ENCODE data around the gene CTSZ. TPM values are rescaled to one million over a fixed set of nuclear protein-coding genes. Genes with fewer than 3 reads are reported as not detected.
"Not testable (repeated sequence)": the region's sequence is repeated elsewhere in the genome, so short reads cannot be mapped to it uniquely, and the experiment has no call there.

The CTSZ gene
- total RNA-seq, result 58.6 TPM

- peak; percentile 33 for DNase-seq
Observed at GRCh38 chr20:59006864-59007664, at the start of gene CTSZ. Gene CTSZ (minus strand): TSS chr20:59007254. CDS start chr20:59007128, 126 bp downstream.

DNA sequence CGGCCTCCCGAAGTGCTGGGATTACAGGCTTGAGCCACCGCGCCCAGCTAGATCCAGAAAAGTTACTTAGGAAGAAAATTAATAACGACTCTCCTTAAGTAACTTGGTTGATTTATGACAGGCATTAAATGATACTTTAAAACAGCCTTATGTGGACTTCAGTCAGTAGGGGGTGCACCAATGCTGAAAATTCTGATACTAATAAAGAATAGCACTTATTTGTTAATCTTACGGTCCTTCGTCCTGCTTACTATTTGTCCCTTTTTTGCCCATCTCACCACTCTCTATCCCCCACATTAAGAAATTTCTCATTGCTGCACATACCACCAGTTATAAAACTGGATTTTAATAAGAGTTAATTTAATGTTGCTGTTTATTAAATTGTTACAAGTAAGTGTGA, 48.2 kb upstream of the CTSZ start:
- no peak for DNase-seq

DNA sequence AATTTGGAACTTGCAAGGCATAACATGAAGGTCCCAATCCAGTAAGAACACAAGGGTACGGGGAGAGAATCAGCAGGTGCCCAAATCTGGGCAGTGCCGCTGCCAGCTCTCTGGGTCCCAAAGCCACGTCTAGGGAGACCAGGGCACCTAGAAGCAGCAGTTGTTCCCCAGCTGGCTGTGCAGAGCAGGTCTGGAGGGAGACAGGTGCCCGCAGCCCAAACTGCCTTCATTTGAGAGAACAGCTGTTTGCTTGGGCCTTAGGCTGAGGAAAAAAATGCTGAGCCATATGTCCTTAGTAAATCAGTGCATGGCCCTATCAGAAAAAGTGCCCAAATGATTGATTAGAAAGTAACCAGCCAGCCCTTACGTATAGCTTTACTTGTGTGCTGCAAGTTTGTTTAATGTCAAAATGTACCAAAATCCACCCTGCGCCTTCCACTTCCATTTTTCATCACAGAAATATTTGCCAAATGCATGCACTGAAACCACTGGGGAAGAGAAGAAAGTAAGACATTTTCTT, 44.7 kb upstream of the CTSZ start:
- DNase-seq, result no peak

- DNase-seq, result no peak
Observed at GRCh38 chr20:59050437-59050836, 43.4 kb upstream of the CTSZ start.

DNA sequence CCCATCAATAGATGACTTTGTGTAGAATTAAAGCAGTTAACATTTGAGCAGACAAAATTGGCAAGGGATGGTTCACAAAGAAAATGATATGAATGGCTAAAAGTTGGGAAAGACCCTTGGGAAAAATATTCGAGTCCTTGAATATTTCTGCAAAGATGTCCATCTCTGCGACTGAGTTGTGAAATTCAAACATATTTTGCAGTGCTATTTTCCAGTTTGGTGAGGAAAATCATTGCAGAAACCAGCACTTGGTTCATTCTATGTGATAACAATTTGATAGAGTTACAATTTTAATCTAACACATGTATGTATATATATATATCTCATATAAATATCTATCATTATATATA, 41.6 kb upstream of the CTSZ start:
- DNase-seq, result no peak

DNA sequence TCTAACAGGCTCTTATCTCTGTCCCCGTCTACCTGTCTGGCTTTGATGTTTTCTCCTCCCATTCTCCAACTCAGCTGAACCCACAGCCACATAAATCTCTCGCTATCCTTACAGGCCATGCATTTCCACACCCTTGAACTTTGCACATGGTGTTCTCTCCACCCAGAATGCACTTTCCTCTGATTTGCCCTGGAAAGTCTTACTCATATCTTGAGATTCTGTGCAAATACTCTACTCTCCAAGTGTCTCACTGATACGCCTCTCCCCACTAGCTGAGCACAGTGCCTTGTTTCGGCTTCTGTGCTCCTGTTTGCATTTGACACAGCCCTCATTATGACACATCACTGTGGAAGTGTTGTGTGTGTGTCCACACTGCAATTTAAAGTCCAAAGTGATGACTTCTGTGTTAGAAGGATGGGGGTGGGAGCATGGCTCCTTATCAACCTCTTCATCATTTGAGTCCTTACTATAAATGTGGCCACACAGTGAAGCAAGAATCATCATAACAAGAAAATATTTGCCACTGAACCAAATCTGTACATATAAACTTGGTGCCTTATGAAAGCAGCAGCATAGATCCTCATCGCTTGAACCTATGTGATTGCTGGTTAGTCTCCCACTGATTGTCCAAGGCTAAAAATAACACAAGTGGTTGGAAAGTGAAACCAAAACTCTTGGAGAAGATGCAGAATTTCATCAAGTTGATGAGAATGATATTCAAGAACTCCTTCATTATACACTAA, 41.1 kb upstream of the CTSZ start:
- DNase-seq, result no peak

- DNase-seq, result no peak
Observed at GRCh38 chr20:59046862-59047261, 39.8 kb upstream of the CTSZ start.

DNA sequence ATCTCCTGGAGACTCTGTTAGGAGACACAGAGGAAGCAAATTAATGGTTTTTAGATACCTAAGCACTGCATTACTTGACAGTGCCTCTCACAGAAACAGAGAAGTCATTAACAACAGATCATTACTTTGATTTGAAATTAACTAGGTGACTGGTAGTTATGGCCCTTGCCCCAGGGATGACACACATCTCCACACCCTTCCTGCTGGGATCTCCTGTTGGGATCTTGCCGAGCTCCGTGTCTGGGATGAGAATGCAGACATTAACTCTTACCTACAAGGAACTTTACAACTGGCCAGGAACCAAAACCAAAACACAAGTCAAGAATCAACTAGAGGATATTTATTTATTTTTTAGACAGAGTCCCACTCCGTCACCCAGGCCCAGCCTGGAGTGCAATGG, 37.7 kb upstream of the CTSZ start:
- DNase-seq, result no peak

DNA sequence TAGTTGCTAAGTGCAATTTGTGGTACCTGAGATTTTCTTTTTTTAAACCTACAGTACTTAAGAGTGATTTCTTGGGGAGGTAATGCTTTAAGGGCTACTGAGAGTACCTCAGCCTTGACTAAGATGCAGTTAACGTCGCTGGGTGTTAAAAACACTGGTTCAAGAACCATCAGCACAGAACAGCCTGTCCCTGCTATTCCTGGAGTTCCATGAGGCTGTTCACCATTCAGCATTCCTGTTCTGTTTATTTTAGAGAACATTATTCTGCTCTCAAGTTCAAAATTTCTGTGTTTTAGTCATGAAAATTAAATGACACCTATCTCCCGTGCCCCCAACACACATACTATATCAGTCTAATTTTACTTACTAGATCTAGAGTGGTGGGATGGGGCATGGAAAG, 37.2 kb upstream of the CTSZ start:
- DNase-seq, result no peak

DNA sequence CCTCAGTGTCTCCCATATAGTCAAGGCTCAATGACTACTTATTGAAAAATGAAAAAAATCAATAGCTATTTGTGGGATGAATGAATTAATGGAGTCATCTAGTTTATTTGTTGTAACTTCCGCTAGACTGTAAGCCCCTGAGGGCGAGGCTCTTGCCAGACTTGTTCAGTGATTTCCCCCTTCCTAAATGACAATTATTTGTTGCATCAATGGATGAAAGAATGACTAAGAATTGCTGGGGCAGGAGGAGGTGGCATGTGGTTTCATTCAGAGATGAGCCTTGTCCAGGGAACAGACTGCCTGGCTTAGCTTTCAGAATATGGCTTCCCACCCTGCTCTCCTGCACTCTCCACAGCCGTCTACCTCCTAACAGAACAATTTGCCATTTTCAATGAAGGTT, 36.6 kb upstream of the CTSZ start:
- DNase-seq, result no peak

DNA sequence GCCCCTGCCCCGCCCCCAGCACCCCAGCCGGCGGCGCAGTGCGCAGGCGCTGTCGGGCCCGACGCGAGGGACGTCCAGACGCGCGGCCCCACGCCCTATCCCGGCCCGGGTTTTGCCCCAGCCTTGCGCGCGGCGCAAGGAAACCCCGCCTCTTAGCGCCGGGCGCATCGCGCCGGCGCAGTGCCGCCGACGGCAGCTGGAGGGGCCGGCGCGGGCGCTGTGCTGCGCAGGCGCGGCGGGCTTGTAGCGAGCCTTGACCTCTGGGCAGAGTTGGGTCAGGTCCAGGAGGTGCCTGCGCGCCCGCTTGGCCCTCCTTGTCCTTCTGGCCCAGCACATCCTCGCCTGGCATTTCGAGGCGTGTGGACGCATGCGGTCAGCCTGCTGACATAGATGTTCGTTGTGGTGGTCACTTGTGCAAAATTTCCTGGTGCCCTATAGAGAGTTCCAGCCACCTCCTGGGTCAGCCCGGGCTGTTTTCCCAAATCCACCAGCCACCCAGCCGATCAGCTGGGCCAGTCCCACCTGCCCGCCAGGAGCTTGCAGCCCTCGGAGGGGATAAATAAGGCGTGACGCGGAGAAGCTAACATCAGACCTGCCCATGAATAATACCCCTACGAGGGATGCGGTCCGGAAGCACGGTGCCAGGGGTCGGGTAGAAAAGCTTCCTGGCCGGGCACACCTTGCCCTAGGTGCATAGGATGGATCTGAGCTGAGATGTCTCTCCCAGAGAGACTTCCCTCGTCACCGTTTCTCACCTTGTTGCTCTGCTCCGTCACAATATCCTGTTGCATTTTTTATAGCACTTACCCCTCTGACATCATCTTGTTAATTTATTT, 36.0 kb upstream of the CTSZ start:
- DNase-seq, result peak; percentile 85

- no peak for DNase-seq
Observed at GRCh38 chr20:59042151-59042795, 35.2 kb upstream of the CTSZ start, which contains the start of gene PRELID3B. Gene PRELID3B (minus strand): TSS chr20:59042786. CDS start chr20:59042730, 56 bp downstream.

DNA sequence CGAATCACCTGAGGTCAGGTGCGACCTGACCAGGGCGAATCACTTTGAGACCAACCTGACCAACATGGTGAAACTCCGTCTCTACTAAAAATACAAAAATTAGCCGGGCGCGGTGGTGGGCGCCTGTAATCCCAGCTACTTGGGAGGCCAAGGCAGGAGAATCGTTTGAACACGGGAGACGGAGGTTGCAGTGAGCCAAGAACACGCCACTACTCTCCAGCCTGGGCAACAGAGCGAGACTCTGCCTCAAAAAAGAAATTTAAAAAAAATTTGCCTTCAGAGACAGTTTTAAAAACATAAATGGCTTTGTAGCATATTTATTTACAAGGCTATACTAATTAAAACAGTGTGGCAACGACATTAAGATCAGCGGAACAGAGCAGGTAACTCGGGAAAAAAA, 34.4 kb upstream of the CTSZ start:
- not testable (repeated sequence) for DNase-seq

- no peak for DNase-seq
Observed at GRCh38 chr20:59040667-59041066, 33.6 kb upstream of the CTSZ start.

GRCh38 chr20:59039233-59039632, 32.2 kb upstream of the CTSZ start:
- no peak for DNase-seq

- no peak for DNase-seq
Observed at GRCh38 chr20:59037386-59037785, 30.3 kb upstream of the CTSZ start.

GRCh38 chr20:59035381-59035780, 28.3 kb upstream of the CTSZ start:
- no peak for DNase-seq

- DNase-seq, result no peak
Observed at GRCh38 chr20:59033616-59034165, 26.6 kb upstream of the CTSZ start.

- DNase-seq, result no peak
Observed at GRCh38 chr20:59033093-59033492, 26.0 kb upstream of the CTSZ start.

- DNase-seq, result peak; percentile 69
Observed at GRCh38 chr20:59032713-59033059, 25.6 kb upstream of the CTSZ start.

- peak; percentile 93 for DNase-seq
Observed at GRCh38 chr20:59032023-59032712, 25.1 kb upstream of the CTSZ start, which contains the start of gene ATP5F1E. Gene ATP5F1E (minus strand): TSS chr20:59032335. CDS start chr20:59032251, 84 bp downstream.
